ENCODE results near the gene MAP4. TPM values are rescaled to one million over a fixed set of nuclear protein-coding genes. Genes with fewer than 3 reads are reported as not detected.

Gene MAP4
- total RNA-seq, 1 donor from 2014 or later: 471 TPM

DNA sequence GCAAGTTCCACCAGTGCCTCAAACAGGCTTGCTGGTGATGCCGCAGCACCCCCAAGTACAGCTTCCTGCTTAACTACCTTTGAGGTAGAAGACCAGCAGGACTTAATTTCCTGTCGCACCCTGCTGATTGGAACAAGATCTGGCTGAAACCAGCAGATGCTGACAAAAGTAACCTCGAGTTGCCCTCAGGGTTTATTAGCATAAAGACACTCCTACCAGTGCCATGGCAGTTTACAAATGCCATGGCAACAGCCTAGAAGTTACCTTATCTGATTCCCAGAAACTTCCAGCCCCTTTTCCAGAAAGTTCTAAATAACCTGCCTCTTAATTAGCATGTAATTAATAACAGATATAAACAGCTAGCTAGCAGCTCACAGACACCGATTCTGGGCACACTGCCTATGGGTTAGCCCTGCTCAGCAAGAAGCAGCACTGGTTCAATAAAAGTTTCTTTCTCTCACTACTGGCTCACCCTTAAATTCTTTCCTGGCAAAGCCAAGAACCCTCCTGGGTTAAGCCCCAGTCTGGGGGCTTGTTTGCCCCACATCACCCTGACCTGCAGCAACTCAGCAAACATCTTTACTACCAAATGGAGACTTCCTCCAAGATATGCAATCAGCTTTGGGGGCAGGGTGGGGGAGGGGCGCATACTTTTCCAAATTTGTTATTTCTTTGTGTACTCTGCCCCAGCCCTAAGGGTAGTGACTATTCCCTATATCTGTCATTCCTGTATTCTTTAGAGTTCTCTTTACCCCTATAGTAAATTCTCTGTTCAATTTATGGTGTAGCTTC lies 54.2 kb downstream of the MAP4 start:
- Histone ChIP-seq H2AFZ (ENCODE audit: low read depth, low read length) (no peak overlapping the region), H3K27ac (ENCODE audit: low read depth, low read length) (no peak overlapping the region), H3K4me2 (ENCODE audit: low read length) (no peak overlapping the region), H3K9me3 (ENCODE audit: insufficient read depth, low read depth, low read length) (no peaks in the 10 kb centered on the region), H3K79me2 (ENCODE audit: insufficient read depth, low read length) (peaks cover 55% of the 10 kb centered on the region), H3K4me1 (ENCODE audit: insufficient read depth, low read length) (no peaks in the 10 kb centered on the region), H3K36me3 (ENCODE audit: insufficient read depth, low read length) (peaks cover 2% of the 10 kb centered on the region), H4K20me1 (ENCODE audit: insufficient read depth, low read length) (peaks cover 56% of the 10 kb centered on the region), H3K4me3 (ENCODE audit: insufficient read depth, low read depth, low read length) (no peak overlapping the region), H3K27me3 (ENCODE audit: insufficient read depth, low read length) (no peaks in the 10 kb centered on the region), H3K9ac (ENCODE audit: low read length) (no peak overlapping the region)
- H3K4me3 Mint-ChIP-seq (ENCODE audit: unreplicated experiment): peak overlapping the region; percentile 40
- no peaks in the 10 kb centered on the region for H3K9me3 Mint-ChIP-seq (ENCODE audit: unreplicated experiment)
- H3K27ac Mint-ChIP-seq (ENCODE audit: unreplicated experiment): peak overlapping the region; percentile 75
- FAIRE-seq: no peak
- H3K36me3 Mint-ChIP-seq (ENCODE audit: low read depth, unreplicated experiment): peaks cover 10% of the 10 kb centered on the region
- peaks cover 35% of the 10 kb centered on the region for H3K4me1 Mint-ChIP-seq (ENCODE audit: low read depth, unreplicated experiment)
- no peaks in the 10 kb centered on the region for H3K27me3 Mint-ChIP-seq (ENCODE audit: low read depth, unreplicated experiment)
- TF ChIP-seq CTCF (IDR thresholded peaks at IDR 0.05; ENCODE audit: insufficient read depth, low read depth, low read length) (no peak), EZH2 (IDR thresholded peaks at IDR 0.05; ENCODE audit: insufficient read depth, low read length) (no peak)
- DNase-seq (ENCODE audit: low read depth): peak; percentile 12

DNA sequence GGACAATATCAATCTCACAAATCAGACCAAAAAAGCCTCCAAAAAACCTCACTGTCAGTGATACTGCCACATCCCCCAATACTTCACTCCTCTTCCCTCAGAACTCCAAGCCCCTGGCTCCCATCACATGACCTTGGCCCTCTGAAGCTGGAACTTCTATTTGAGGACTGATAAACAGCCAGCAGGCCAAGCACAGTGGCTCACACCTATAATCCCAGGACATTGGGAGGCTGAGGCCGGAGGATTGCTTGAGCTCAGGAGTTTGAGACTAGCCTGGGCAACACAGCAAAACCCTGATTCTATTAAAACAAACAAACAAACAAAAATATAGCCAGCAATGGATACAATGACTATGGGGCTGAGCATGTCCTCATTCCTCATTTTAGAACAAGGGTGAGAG lies 55.2 kb downstream of the MAP4 start:
- Histone ChIP-seq H3K36me3 (ENCODE audit: insufficient read depth, low read length) (peaks cover 2% of the 10 kb centered on the region), H3K79me2 (ENCODE audit: insufficient read depth, low read length) (peaks cover 65% of the 10 kb centered on the region), H3K4me3 (ENCODE audit: insufficient read depth, low read depth, low read length) (no peak overlapping the region), H3K4me1 (ENCODE audit: insufficient read depth, low read length) (no peaks in the 10 kb centered on the region), H3K27ac (ENCODE audit: low read depth, low read length) (no peak overlapping the region), H4K20me1 (ENCODE audit: insufficient read depth, low read length) (peaks cover 66% of the 10 kb centered on the region), H3K9ac (ENCODE audit: low read length) (no peak overlapping the region), H3K27me3 (ENCODE audit: insufficient read depth, low read length) (no peaks in the 10 kb centered on the region), H3K9me3 (ENCODE audit: insufficient read depth, low read depth, low read length) (no peaks in the 10 kb centered on the region), H3K4me2 (ENCODE audit: low read length) (no peak overlapping the region), H2AFZ (ENCODE audit: low read depth, low read length) (no peak overlapping the region)
- H3K4me3 Mint-ChIP-seq (ENCODE audit: unreplicated experiment): peak overlapping the region; percentile 11
- peak overlapping the region; percentile 34 for H3K27ac Mint-ChIP-seq (ENCODE audit: unreplicated experiment)
- no peak for DNase-seq (ENCODE audit: low read depth)
- no peaks in the 10 kb centered on the region for H3K27me3 Mint-ChIP-seq (ENCODE audit: low read depth, unreplicated experiment)
- no peak for FAIRE-seq
- TF ChIP-seq CTCF (IDR thresholded peaks at IDR 0.05; ENCODE audit: insufficient read depth, low read depth, low read length): no peak
- TF ChIP-seq EZH2 (IDR thresholded peaks at IDR 0.05; ENCODE audit: insufficient read depth, low read length): no peak
- peaks cover 8% of the 10 kb centered on the region for H3K36me3 Mint-ChIP-seq (ENCODE audit: low read depth, unreplicated experiment)
- no peaks in the 10 kb centered on the region for H3K9me3 Mint-ChIP-seq (ENCODE audit: unreplicated experiment)
- peaks cover 35% of the 10 kb centered on the region for H3K4me1 Mint-ChIP-seq (ENCODE audit: low read depth, unreplicated experiment)

DNA sequence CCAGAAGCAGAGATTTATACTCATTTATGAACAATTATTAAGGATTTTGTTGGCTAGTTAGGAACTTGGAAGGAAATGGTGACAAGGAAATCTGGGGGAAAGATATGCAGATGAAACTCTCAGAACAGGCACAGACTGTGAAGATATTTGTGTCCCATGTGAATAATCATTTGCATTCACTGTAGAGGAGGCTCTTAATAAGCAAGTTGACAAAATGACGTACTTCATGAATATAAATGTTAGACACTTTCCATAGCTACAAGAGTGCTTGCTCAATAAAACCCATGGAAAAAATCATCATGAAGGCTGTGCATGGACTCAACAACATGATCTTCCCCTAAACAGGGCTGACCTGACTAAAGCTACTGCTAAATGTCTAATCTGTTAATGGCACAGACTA lies 59.7 kb downstream of the MAP4 start:
- Histone ChIP-seq H3K79me2 (ENCODE audit: insufficient read depth, low read length) (peaks cover 60% of the 10 kb centered on the region), H3K9ac (ENCODE audit: low read length) (no peak overlapping the region), H3K27ac (ENCODE audit: low read depth, low read length) (no peak overlapping the region), H3K4me3 (ENCODE audit: insufficient read depth, low read depth, low read length) (no peak overlapping the region), H3K4me2 (ENCODE audit: low read length) (no peak overlapping the region), H3K4me1 (ENCODE audit: insufficient read depth, low read length) (no peaks in the 10 kb centered on the region), H2AFZ (ENCODE audit: low read depth, low read length) (no peak overlapping the region), H3K27me3 (ENCODE audit: insufficient read depth, low read length) (no peaks in the 10 kb centered on the region), H3K9me3 (ENCODE audit: insufficient read depth, low read depth, low read length) (no peaks in the 10 kb centered on the region), H4K20me1 (ENCODE audit: insufficient read depth, low read length) (peaks cover 66% of the 10 kb centered on the region), H3K36me3 (ENCODE audit: insufficient read depth, low read length) (no peaks in the 10 kb centered on the region)
- H3K27me3 Mint-ChIP-seq (ENCODE audit: low read depth, unreplicated experiment): no peaks in the 10 kb centered on the region
- no peak for TF ChIP-seq EZH2 (IDR thresholded peaks at IDR 0.05; ENCODE audit: insufficient read depth, low read length)
- TF ChIP-seq CTCF (IDR thresholded peaks at IDR 0.05; ENCODE audit: insufficient read depth, low read depth, low read length): no peak
- FAIRE-seq (no peak), DNase-seq (ENCODE audit: low read depth) (no peak)
- H3K4me3 Mint-ChIP-seq (ENCODE audit: unreplicated experiment): no peak overlapping the region
- H3K4me1 Mint-ChIP-seq (ENCODE audit: low read depth, unreplicated experiment): peaks cover 11% of the 10 kb centered on the region
- no peak overlapping the region for H3K27ac Mint-ChIP-seq (ENCODE audit: unreplicated experiment)
- no peaks in the 10 kb centered on the region for H3K9me3 Mint-ChIP-seq (ENCODE audit: unreplicated experiment)
- H3K36me3 Mint-ChIP-seq (ENCODE audit: low read depth, unreplicated experiment): peaks cover 9% of the 10 kb centered on the region

Data from astrocyte (in vitro differentiated cells and primary cell).